Measurements from ENCODE around the gene SAMD10. TPM values are rescaled to one million over a fixed set of nuclear protein-coding genes. Genes with fewer than 3 reads are reported as not detected.

Gene SAMD10
- total and polyA plus RNA-seq, 2 of the 8 experiments (the other 6 are each of a cell fraction or from before 2014, with no cell fraction given): 3.0 to 5.2 TPM

DNA sequence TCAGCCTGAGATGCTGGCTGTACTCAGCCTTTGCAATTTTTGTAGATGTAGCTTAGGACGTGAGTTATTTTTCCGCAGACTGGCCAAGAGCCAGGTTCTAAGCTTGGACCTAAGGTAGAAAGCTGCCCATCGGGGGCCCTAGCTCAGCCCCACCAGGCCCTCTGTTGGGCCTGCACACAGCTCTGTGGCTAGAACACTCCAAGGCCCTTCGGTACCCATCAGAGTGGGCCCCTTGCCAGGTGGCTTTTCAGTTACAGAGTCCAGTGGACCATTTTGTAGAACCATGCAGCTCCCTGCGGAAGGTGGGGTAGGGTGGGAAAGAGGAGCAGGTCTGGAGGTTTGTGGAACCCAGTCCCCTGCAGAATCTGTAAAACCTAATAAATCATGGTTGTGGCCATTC, 45.8 kb downstream of the SAMD10 start (continued):
- TF ChIP-seq, protein P1, sequence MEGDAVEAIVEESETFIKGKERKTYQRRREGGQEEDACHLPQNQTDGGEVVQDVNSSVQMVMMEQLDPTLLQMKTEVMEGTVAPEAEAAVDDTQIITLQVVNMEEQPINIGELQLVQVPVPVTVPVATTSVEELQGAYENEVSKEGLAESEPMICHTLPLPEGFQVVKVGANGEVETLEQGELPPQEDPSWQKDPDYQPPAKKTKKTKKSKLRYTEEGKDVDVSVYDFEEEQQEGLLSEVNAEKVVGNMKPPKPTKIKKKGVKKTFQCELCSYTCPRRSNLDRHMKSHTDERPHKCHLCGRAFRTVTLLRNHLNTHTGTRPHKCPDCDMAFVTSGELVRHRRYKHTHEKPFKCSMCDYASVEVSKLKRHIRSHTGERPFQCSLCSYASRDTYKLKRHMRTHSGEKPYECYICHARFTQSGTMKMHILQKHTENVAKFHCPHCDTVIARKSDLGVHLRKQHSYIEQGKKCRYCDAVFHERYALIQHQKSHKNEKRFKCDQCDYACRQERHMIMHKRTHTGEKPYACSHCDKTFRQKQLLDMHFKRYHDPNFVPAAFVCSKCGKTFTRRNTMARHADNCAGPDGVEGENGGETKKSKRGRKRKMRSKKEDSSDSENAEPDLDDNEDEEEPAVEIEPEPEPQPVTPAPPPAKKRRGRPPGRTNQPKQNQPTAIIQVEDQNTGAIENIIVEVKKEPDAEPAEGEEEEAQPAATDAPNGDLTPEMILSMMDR (IDR thresholded peaks at IDR 0.05; ENCODE audit: control extremely low read depth in 1 of 3, insufficient read depth in 1 of 3, low read depth in 1 of 3, low read length in 3 of 3): no peak
- no peak for TF ChIP-seq YY1 (IDR thresholded peaks at IDR 0.05; ENCODE audit: low read depth, low read length)
- no peak for TF ChIP-seq SRF (IDR thresholded peaks at IDR 0.05; ENCODE audit: low read depth, low read length)
- TF ChIP-seq KDM5A (IDR thresholded peaks at IDR 0.05; ENCODE audit: low read length): no peak
- no peak for TF ChIP-seq SP2 (IDR thresholded peaks at IDR 0.05; ENCODE audit: low read length)
- no peak for TF ChIP-seq EZH2 (IDR thresholded peaks at IDR 0.05; ENCODE audit: low read depth, low read length, severe bottlenecking)

Measured in H1 (cell line).